HepG2 (cell line): ENCODE results near the gene MED19. TPM values are rescaled to one million over a fixed set of nuclear protein-coding genes. Genes with fewer than 3 reads are reported as not detected.

Experiments
- AGO2 ChIP-seq: fragments of 200-400 bp; formaldehyde crosslinking; optimal IDR thresholded peaks from 2 replicates; pipeline ENCODE3; 2017; ENCODE audit warnings: mild to moderate bottlenecking, low read depth, low read length, moderate library complexity
- ARNTL ChIP-seq: sonication (generic); formaldehyde crosslinking; IDR thresholded peaks from 2 replicates; pipeline ENCODE4 v1.4.0; 2020; ENCODE audit warnings: mild to moderate bottlenecking, missing genetic modification reagents
- ASH2L ChIP-seq: fragments of 300-600, 200-600 bp; sonication (generic); IDR thresholded peaks from 2 replicates; pipeline ENCODE4 v1.7.0; 2017; ENCODE audit warnings: low read depth, mild to moderate bottlenecking, moderate library complexity, mixed read lengths, low read length; ENCODE audit not compliant: insufficient read length
- CBFB ChIP-seq: sonication (generic); formaldehyde crosslinking; IDR thresholded peaks from 2 replicates; pipeline ENCODE4 v1.4.0; 2020; ENCODE audit warnings: missing genetic modification reagents
- CBX5 ChIP-seq: sonication (generic); formaldehyde crosslinking; IDR thresholded peaks from 2 replicates; pipeline ENCODE4 v1.4.0; 2020; ENCODE audit warnings: missing genetic modification reagents, borderline replicate concordance
- CCDC6 ChIP-seq: sonication (generic); formaldehyde crosslinking; IDR thresholded peaks from 2 replicates; pipeline ENCODE4 v1.8.1; 2022; ENCODE audit warnings: mild to moderate bottlenecking, missing genetic modification reagents, moderate library complexity
- CEBPB ChIP-seq: IDR thresholded peaks from 2 replicates; pipeline ENCODE4 v1.6.1; 2011; ENCODE audit warnings: low read depth, low read length, improper control_type of control experiment, borderline replicate concordance
- EZH2 ChIP-seq: conservative IDR thresholded peaks from 2 replicates; pipeline ENCODE4 v1.6.1; 2012; ENCODE audit warnings: mild to moderate bottlenecking, low read depth, low read length, moderate library complexity
- GABPB1 ChIP-seq: IDR thresholded peaks from 2 replicates; pipeline ENCODE4 v1.6.1; 2016; ENCODE audit warnings: mild to moderate bottlenecking, missing genetic modification reagents, moderate library complexity, missing compliant biosample characterization
- GTF3A ChIP-seq: sonication (generic); formaldehyde crosslinking; conservative IDR thresholded peaks from 2 replicates; pipeline ENCODE4 v1.4.0; 2020; ENCODE audit warnings: mild to moderate bottlenecking, missing genetic modification reagents
- HCFC1 ChIP-seq: fragments of 150-350 bp; IDR thresholded peaks from 2 replicates; pipeline ENCODE4 v1.6.1; 2014; ENCODE audit warnings: low read depth, low read length
- HIVEP1 ChIP-seq: sonication (generic); formaldehyde crosslinking; IDR thresholded peaks from 2 replicates; pipeline ENCODE4 v1.4.0; 2020; ENCODE audit warnings: mild to moderate bottlenecking, missing genetic modification reagents
- HMG20A ChIP-seq: IDR thresholded peaks from 2 replicates; pipeline ENCODE4 v1.6.1; 2016; ENCODE audit warnings: borderline replicate concordance
- KAT2B ChIP-seq: fragments of 150-350 bp; IDR thresholded peaks from 2 replicates; pipeline ENCODE4 v1.6.1; 2014; ENCODE audit warnings: low read depth, low read length, borderline replicate concordance
- KDM5A ChIP-seq: fragments of 200-600 bp; sonication (generic); IDR thresholded peaks from 2 replicates; pipeline ENCODE4 v1.7.0; 2018; ENCODE audit warnings: antibody characterized with exemption, mild to moderate bottlenecking, low read length, borderline replicate concordance
- MIER3 ChIP-seq: IDR thresholded peaks from 2 replicates; pipeline ENCODE4 v1.6.1; 2016; ENCODE audit warnings: missing compliant biosample characterization, borderline replicate concordance
- MXI1 ChIP-seq: IDR thresholded peaks from 3 replicates; pipeline ENCODE4 v1.6.1; 2012; ENCODE audit warnings: low read depth, low read length, inconsistent platforms, borderline replicate concordance
- NRL ChIP-seq: sonication (generic); formaldehyde crosslinking; IDR thresholded peaks from 2 replicates; pipeline ENCODE4 v1.5.0; 2020; ENCODE audit warnings: missing genetic modification reagents, mild to moderate bottlenecking, moderate library complexity, borderline replicate concordance
- RXRA ChIP-seq: sonication (generic); formaldehyde crosslinking; IDR thresholded peaks from 2 replicates; pipeline ENCODE4 v1.5.1; 2020; ENCODE audit warnings: missing genetic modification reagents
- SALL1 ChIP-seq: sonication (generic); formaldehyde crosslinking; IDR thresholded peaks from 2 replicates; pipeline ENCODE4 v1.8.0; 2022; ENCODE audit warnings: mild to moderate bottlenecking, missing genetic modification reagents
- SOX6 ChIP-seq, 2 experiments: fragments of 450-650 bp in 1 of 2; sonication (generic) in 1 of 2; formaldehyde crosslinking in 1 of 2; IDR thresholded peaks; 2 replicates each; pipeline versions ENCODE4 v1.4.0 to v1.6.1; 2017 to 2020; ENCODE audit warnings: antibody characterized with exemption in 1 of 2, mild to moderate bottlenecking in 1 of 2, missing genetic modification reagents in 1 of 2
- ZFY ChIP-seq: sonication (generic); formaldehyde crosslinking; IDR thresholded peaks from 2 replicates; pipeline ENCODE4 v1.4.0; 2020; ENCODE audit warnings: missing genetic modification reagents
- ZNF124 ChIP-seq: sonication (generic); formaldehyde crosslinking; IDR thresholded peaks from 2 replicates; pipeline ENCODE4 v1.4.0; 2020; ENCODE audit warnings: missing genetic modification reagents
- ZNF224 ChIP-seq: sonication (generic); formaldehyde crosslinking; IDR thresholded peaks from 2 replicates; pipeline ENCODE4 v1.5.0; 2020; ENCODE audit warnings: mild to moderate bottlenecking, missing genetic modification reagents
- ZNF264 ChIP-seq: sonication (generic); formaldehyde crosslinking; IDR thresholded peaks from 2 replicates; pipeline ENCODE4 v1.4.0; 2020; ENCODE audit warnings: missing genetic modification reagents
- ZNF431 ChIP-seq: sonication (generic); formaldehyde crosslinking; IDR thresholded peaks from 2 replicates; pipeline ENCODE4 v1.9.0; 2022; ENCODE audit warnings: missing genetic modification reagents, low read depth, mild to moderate bottlenecking, borderline replicate concordance
- ZNF607 ChIP-seq: sonication (generic); formaldehyde crosslinking; IDR thresholded peaks from 2 replicates; pipeline ENCODE4 v1.5.1; 2020; ENCODE audit warnings: missing genetic modification reagents, mild to moderate bottlenecking, borderline replicate concordance
- polyA plus RNA-seq, 8 experiments: library from polyadenylated mRNA; depleted of rRNA in 3 of 8; stranded (reverse) in 7 of 8; unstranded in 1 of 8; fragments of >200 nt; fragmentation: Illumina TruSeq in 4 of 8; extraction: Trizol in 4 of 8; gene quantifications; 2 replicates each; pipeline versions ENCODE4 v1.2.1 to v1.2.3, GENCODE V29; 2011 to 2016; ENCODE audit warnings: low read depth in 4 of 8, missing spikeins in 1 of 8, mixed read lengths in 1 of 8; ENCODE audit not compliant: insufficient read depth in 1 of 8
- total RNA-seq, 5 experiments: library from RNA; depleted of rRNA; stranded (reverse); fragments of >200 nt; fragmentation: Illumina TruSeq; extraction: Trizol; gene quantifications; 2 replicates each; pipeline ENCODE4 v1.2.3, GENCODE V29; 2016; ENCODE audit warnings: low read depth in 1 of 5
- TF ChIP-seq, protein P1 (sequence below): sonication (generic); formaldehyde crosslinking; IDR thresholded peaks from 2 replicates; pipeline ENCODE4 v1.5.0; 2020; ENCODE audit warnings: missing genetic modification reagents, mild to moderate bottlenecking, borderline replicate concordance
- TF ChIP-seq, protein P2 (sequence below): sonication (generic); formaldehyde crosslinking; IDR thresholded peaks from 2 replicates; pipeline ENCODE4 v1.5.0; 2020; ENCODE audit warnings: missing genetic modification reagents

Gene MED19
- total and polyA plus RNA-seq, 2 of the 13 experiments (the other 11 are each of a cell fraction or from before 2014, with no cell fraction given), result 12.9 to 13.8 TPM

DNA sequence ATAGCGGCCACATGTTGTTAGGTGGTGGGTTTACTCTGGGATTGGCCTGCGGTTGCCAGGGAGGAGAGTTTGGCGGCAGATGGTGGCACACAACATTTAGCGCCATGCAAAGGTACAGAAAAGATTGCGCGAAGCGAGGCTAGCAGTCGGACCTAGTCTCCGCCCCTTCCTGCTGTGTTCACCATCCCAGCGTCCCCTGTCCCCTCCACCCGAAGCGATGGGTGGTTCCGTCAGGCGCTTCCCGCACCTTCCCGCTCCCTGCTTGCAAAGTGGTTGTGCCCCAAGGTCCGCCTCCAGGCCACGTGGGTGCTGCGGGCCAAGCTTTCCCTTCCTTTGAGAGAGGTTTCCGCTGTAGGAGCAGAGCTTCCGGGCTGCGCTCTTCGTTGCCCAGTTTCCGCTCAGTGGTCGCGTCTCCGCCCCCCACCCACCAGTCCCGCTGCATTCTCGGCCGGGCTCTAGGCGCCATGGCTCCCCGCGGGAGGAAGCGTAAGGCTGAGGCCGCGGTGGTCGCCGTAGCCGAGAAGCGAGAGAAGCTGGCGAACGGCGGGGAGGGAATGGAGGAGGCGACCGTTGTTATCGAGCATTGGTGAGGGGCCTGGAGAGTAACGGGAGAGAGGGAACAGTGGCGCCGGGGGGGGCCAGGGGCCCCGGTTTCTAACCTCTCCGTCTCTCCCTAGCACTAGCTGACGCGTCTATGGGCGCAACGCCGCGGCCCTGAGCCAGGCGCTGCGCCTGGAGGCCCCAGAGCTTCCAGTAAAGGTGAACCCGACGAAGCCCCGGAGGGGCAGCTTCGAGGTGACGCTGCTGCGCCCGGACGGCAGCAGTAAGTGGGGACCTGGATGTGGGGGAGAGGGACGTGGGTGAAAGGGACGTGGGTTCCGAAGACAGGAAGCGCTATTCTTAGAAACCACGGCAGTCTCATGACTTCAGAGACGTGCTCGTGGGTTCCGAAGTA, 29.4 kb upstream of the MED19 start, which contains the start of gene SELENOH (continued):
- TF ChIP-seq, protein P1, sequence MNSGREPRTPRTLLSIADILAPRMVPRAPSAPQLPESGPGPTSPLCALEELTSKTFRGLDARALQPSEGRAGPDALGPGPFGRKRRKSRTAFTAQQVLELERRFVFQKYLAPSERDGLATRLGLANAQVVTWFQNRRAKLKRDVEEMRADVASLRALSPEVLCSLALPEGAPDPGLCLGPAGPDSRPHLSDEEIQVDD (CRISPR knock-in tag), result peak; percentile 82; the same call in 1 of the 2 replicates
- TF ChIP-seq SALL1 (peak; percentile 87), KAT2B (no peak), ZNF224 (CRISPR knock-in tag) (0 out of 2 replicates have a peak, but pooled peaks have one; percentile 62), NRL (peak; percentile 44; the same call in 1 of the 2 replicates), ZNF607 (CRISPR knock-in tag) (peak; percentile 83), MIER3 (CRISPR knock-in tag) (peak; percentile 77; the same call in 1 of the 2 replicates), CCDC6 (CRISPR knock-in tag) (peak; percentile 87), KDM5A (peak; percentile 59; the same call in 1 of the 2 replicates), SOX6 (IDR thresholded peaks at IDR 0.05) (no peak), SOX6 (CRISPR knock-in tag; IDR thresholded peaks at IDR 0.05) (peak; percentile 72), ZNF124 (peak; percentile 37; the same call in 1 of the 2 replicates), HMG20A (no peak), EZH2 (no peak), ZNF431 (no peak; the same call in 1 of the 2 replicates), MXI1 (peak; percentile 93; the same call in 2 of the 3 replicates), GTF3A (CRISPR knock-in tag) (no peak), CBFB (peak; percentile 45; the same call in 1 of the 2 replicates), CEBPB (no peak), ASH2L (peak; percentile 86), RXRA (CRISPR knock-in tag) (peak; percentile 46; the same call in 1 of the 2 replicates), HIVEP1 (CRISPR knock-in tag) (peak; percentile 50; the same call in 1 of the 2 replicates), AGO2 (peak; percentile 99), ZNF264 (CRISPR knock-in tag) (0 out of 2 replicates have a peak, but pooled peaks have one; percentile 15), ARNTL (CRISPR knock-in tag) (0 out of 2 replicates have a peak, but pooled peaks have one; percentile 44), GABPB1 (CRISPR knock-in tag) (peak; percentile 96), ZFY (CRISPR knock-in tag) (peak; percentile 71), HCFC1 (peak; percentile 67), CBX5 (peak; percentile 70; the same call in 1 of the 2 replicates)
- TF ChIP-seq, protein P2, sequence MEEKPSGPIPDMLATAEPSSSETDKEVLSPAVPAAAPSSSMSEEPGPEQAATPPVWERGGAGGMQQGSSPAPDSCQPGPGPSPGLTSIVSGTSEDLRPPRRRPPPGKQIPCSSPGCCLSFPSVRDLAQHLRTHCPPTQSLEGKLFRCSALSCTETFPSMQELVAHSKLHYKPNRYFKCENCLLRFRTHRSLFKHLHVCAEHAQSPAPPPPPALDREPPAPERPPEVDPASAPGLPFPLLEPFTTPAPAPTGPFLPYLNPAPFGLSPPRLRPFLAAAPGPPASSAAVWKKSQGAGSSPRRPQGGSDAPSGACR (CRISPR knock-in tag), result peak; percentile 48; the same call in 1 of the 2 replicates
